Mucosa of stomach (tissue), 1 donor: ENCODE measurements around the gene MRPS25.

Experiments used
- H3K27me3 ChIP-seq: one replicate; pipeline ENCODE4 v1.7.0; 2013; ENCODE audit warnings: mild to moderate bottlenecking, low read length; ENCODE audit not compliant: control insufficient read depth, insufficient read depth
- H3K36me3 ChIP-seq: one replicate; pipeline ENCODE4 v1.7.0; 2013; ENCODE audit warnings: low read length; ENCODE audit not compliant: control insufficient read depth, insufficient read depth
- H3K4me1 ChIP-seq: one replicate; pipeline ENCODE4 v1.7.0; 2013; ENCODE audit warnings: mild to moderate bottlenecking, low read length; ENCODE audit not compliant: control insufficient read depth, insufficient read depth
- H3K4me3 ChIP-seq: one replicate; pipeline ENCODE4 v1.7.0; 2013; ENCODE audit warnings: low read length
- H3K9ac ChIP-seq: one replicate; pipeline ENCODE4 v1.7.0; 2013; ENCODE audit warnings: mild to moderate bottlenecking, low read length, moderate library complexity
- H3K9me3 ChIP-seq: one replicate; pipeline ENCODE4 v1.7.0; 2013; ENCODE audit warnings: mild to moderate bottlenecking, low read length, moderate library complexity; ENCODE audit not compliant: control insufficient read depth
- donor health status: Pancreatic carcinoma.

MRPS25 gene

GRCh38 chr3:15052335-15053242 is 12.5 kb downstream of the MRPS25 start:
- H3K36me3 ChIP-seq: peaks cover 15% of the 10 kb centered on the region
- no peaks in the 10 kb centered on the region for H3K27me3 ChIP-seq

GRCh38 chr3:15051531-15051930 is 13.6 kb downstream of the MRPS25 start:
- H3K4me1 ChIP-seq: peaks cover 6% of the 10 kb centered on the region
- H3K9me3 ChIP-seq: no peaks in the 10 kb centered on the region
- peaks cover 15% of the 10 kb centered on the region for H3K36me3 ChIP-seq
- no peaks in the 10 kb centered on the region for H3K27me3 ChIP-seq
- no peak overlapping the region for H3K9ac ChIP-seq
- no peak overlapping the region for H3K4me3 ChIP-seq

More at GRCh38 chr3:15052335-15053242, 12.5 kb downstream of the MRPS25 start:
- Histone ChIP-seq H3K4me3 (no peak overlapping the region), H3K9me3 (no peaks in the 10 kb centered on the region), H3K9ac (no peak overlapping the region), H3K4me1 (peaks cover 6% of the 10 kb centered on the region)

- H3K4me1 ChIP-seq: peaks cover 6% of the 10 kb centered on the region
- H3K4me3 ChIP-seq: no peak overlapping the region
- H3K36me3 ChIP-seq: peaks cover 15% of the 10 kb centered on the region
- no peak overlapping the region for H3K9ac ChIP-seq
- no peaks in the 10 kb centered on the region for H3K27me3 ChIP-seq
- no peaks in the 10 kb centered on the region for H3K9me3 ChIP-seq
These were observed 14.6 kb downstream of the MRPS25 start for GRCh38 chr3:15050405-15051092.

DNA sequence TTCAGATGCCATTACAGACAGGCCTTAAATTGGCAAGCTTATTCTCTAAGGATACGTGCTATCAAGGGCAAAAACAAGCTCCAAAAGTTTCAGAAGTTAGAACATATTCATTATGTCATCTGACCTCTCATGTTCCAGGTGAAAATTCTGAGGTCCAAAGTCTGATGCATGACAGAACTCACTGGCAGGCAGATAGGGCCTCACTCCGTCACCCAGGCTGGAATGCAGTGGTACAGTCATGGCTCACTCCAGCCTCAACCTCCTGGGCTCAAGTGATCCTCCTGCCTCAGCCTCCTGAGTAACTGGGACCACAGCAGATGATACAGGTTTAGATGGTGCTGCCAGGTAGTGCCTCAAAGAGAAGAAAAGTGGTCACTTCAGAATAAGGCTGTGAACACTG is 15.5 kb downstream of the MRPS25 start:
- Histone ChIP-seq H3K36me3 (peaks cover 15% of the 10 kb centered on the region), H3K4me1 (peaks cover 6% of the 10 kb centered on the region), H3K4me3 (no peak overlapping the region), H3K9ac (no peak overlapping the region), H3K27me3 (no peaks in the 10 kb centered on the region), H3K9me3 (no peaks in the 10 kb centered on the region)

GRCh38 chr3:15045667-15046066 is 19.4 kb downstream of the MRPS25 start:
- Histone ChIP-seq H3K36me3 (peaks cover 10% of the 10 kb centered on the region), H3K4me1 (no peaks in the 10 kb centered on the region), H3K9ac (no peak overlapping the region), H3K27me3 (no peaks in the 10 kb centered on the region), H3K4me3 (no peak overlapping the region), H3K9me3 (no peaks in the 10 kb centered on the region)

GRCh38 chr3:15044326-15044725 is 20.8 kb downstream of the MRPS25 start:
- H3K4me3 ChIP-seq: no peak overlapping the region
- H3K9ac ChIP-seq: no peak overlapping the region
- no peaks in the 10 kb centered on the region for H3K4me1 ChIP-seq
- no peaks in the 10 kb centered on the region for H3K27me3 ChIP-seq
- H3K36me3 ChIP-seq: peaks cover 6% of the 10 kb centered on the region
- no peaks in the 10 kb centered on the region for H3K9me3 ChIP-seq

DNA sequence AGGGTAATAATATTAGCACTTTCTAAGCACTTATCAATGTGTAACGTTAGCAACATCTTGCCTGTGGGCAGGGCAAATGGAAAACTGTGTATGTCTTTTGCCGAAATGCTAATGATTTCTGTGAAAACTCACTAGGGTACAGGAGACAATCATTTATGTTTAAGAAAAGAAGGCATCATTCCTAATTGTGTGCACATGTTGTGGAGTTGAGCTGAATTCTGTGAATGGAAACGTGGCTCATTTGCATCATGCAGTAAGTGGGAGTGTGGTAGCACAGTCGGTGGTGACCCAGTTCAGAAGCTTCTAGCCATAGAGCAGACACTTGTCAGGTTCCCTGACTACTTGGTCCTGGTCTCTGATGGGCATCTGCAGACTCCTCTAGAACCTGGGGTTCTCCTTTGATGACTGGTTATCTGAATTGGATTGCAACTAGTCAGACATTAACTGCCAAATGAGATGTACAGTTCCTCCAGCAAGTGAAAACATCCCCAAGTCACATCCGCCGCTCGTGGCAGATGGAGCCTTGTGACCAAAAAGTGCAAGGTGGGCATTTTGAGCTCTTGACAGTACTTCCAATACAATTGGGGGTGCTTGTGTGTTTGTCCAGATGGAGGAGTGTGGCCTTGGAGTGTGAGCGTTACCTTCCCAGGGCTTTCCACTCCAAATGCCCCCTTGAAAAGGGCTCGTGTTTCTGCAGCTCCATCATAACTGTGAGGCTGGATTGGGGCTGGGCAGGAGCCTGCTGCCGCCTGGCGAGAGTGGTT is 21.5 kb downstream of the MRPS25 start:
- H3K9ac ChIP-seq: no peak overlapping the region
- H3K4me3 ChIP-seq: no peak overlapping the region
- no peaks in the 10 kb centered on the region for H3K4me1 ChIP-seq
- no peaks in the 10 kb centered on the region for H3K27me3 ChIP-seq
- no peaks in the 10 kb centered on the region for H3K9me3 ChIP-seq
- H3K36me3 ChIP-seq: peaks cover 5% of the 10 kb centered on the region

DNA sequence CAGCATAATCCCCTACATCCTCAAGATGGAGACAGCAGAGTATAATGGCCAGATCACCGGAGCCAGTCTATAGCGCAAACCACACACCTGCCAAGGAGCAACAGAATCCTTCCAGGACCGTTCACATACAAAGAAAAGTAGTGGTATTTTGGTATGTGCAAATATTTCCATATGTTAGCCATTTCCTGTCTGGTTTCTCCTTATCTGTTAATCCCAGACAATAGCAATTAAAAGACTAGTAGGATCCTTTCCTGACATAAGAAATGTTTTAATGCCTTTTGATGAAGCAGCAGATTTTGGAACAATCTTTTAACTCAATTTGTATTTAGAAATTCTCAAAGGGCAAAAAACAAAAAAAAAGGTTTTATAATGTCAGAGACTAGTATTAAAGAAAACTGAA is 22.2 kb downstream of the MRPS25 start:
- H3K36me3 ChIP-seq: peaks cover 5% of the 10 kb centered on the region
- no peak overlapping the region for H3K4me3 ChIP-seq
- no peaks in the 10 kb centered on the region for H3K27me3 ChIP-seq
- H3K9ac ChIP-seq: no peak overlapping the region
- no peaks in the 10 kb centered on the region for H3K4me1 ChIP-seq
- no peaks in the 10 kb centered on the region for H3K9me3 ChIP-seq

DNA sequence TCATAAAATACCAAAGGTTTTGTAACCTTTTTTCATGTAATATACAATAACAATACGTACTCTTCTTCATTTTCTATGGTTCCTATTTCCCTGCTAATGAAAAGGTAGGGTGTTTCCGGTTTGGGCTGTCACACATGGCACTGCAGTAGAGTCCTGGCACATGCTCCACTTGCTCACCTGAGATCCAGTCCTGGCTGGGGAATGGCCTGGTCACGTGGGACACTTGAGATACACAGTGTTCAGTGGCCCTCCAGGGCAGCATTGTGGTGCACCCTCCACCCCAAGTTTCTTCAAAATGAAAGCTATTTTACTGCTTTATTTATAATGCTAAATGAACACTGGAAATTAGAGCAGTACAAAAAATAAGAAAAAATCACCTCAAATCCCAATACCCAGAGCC is 23.2 kb downstream of the MRPS25 start:
- peaks cover 5% of the 10 kb centered on the region for H3K36me3 ChIP-seq
- no peaks in the 10 kb centered on the region for H3K27me3 ChIP-seq
- no peak overlapping the region for H3K9ac ChIP-seq
- no peaks in the 10 kb centered on the region for H3K9me3 ChIP-seq
- H3K4me1 ChIP-seq: no peaks in the 10 kb centered on the region
- no peak overlapping the region for H3K4me3 ChIP-seq

DNA sequence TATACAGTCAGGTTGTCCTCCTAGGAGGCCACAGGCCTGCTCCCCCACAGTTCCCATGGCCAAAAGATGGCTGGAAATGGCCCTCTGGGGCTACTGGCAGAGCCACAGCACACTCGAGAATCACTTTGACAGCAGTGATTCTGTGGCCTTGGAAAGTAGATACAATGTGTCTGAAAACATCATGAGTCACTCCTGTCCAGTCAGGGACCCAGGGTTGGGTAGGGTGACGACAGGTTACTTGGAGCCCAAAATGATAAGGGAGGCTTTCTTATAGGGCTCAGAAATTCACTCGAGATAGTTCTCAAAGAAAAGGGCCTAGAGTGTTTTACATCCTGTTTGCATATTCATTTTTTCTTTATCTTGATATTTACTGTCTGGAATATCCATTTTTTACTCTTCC is 24.3 kb downstream of the MRPS25 start:
- no peaks in the 10 kb centered on the region for H3K27me3 ChIP-seq
- peaks cover 5% of the 10 kb centered on the region for H3K36me3 ChIP-seq
- H3K9ac ChIP-seq: no peak overlapping the region
- no peak overlapping the region for H3K4me3 ChIP-seq
- H3K9me3 ChIP-seq: no peaks in the 10 kb centered on the region
- H3K4me1 ChIP-seq: no peaks in the 10 kb centered on the region

GRCh38 chr3:15038306-15038705 is 26.8 kb downstream of the MRPS25 start:
- no peaks in the 10 kb centered on the region for H3K27me3 ChIP-seq
- H3K36me3 ChIP-seq: peaks cover 9% of the 10 kb centered on the region
- no peak overlapping the region for H3K4me3 ChIP-seq
- H3K9me3 ChIP-seq: no peaks in the 10 kb centered on the region
- no peak overlapping the region for H3K9ac ChIP-seq
- no peaks in the 10 kb centered on the region for H3K4me1 ChIP-seq

DNA sequence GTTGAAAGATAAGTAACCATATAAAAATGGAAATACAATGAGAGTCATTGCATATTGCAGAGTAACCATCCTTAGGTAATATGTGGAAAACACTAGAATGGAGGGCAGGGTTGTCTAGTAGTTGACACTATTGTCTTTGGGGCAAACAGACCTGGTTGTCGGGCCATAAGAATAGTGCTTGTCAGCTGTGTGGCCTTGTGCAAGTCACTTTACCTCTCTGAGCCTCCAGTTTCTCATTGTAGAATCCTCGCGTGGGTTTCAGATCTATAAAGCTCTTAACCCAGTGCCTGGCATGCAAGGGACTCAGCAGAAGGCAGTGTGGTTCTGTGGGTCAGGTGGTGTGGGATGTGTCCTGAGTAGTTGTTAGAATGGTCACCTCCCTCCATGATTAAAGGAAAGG is 32.0 kb downstream of the MRPS25 start:
- H3K36me3 ChIP-seq: peaks cover 17% of the 10 kb centered on the region
- no peak overlapping the region for H3K9ac ChIP-seq
- no peaks in the 10 kb centered on the region for H3K4me1 ChIP-seq
- no peaks in the 10 kb centered on the region for H3K27me3 ChIP-seq
- no peaks in the 10 kb centered on the region for H3K9me3 ChIP-seq
- no peak overlapping the region for H3K4me3 ChIP-seq
